ENCODE results near the gene TSEN15.

TSEN15 gene

GRCh38 chr1:184051485-184052193, at the start of gene TSEN15 (continued):
- TF ChIP-seq, protein P1, sequence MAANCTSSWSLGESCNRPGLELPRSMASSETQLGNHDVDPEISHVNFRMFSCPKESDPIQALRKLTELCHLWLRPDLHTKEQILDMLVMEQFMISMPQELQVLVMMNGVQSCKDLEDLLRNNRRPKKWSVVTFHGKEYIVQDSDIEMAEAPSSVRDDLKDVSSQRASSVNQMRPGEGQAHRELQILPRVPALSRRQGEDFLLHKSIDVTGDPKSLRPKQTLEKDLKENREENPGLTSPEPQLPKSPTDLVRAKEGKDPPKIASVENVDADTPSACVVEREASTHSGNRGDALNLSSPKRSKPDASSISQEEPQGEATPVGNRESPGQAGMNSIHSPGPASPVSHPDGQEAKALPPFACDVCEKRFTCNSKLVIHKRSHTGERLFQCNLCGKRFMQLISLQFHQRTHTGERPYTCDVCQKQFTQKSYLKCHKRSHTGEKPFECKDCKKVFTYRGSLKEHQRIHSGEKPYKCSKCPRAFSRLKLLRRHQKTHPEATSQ (tag by site-specific recombination; IDR thresholded peaks at IDR 0.05), result peak; percentile 95
- TF ChIP-seq ZNF433 (tag by site-specific recombination; IDR thresholded peaks at IDR 0.05; ENCODE audit: low read depth), result no peak
- TF ChIP-seq ZBTB1 (tag by site-specific recombination; IDR thresholded peaks at IDR 0.05), result no peak
- TF ChIP-seq ZFP3 (tag by site-specific recombination; IDR thresholded peaks at IDR 0.05; ENCODE audit: low read depth), result no peak
- TF ChIP-seq ZNF10 (tag by site-specific recombination; IDR thresholded peaks at IDR 0.05), result 0 out of 2 replicates have a peak, but pooled peaks have one; percentile 44
- 0 out of 2 replicates have a peak, but pooled peaks have one; percentile 30 for TF ChIP-seq ZNF221 (tag by site-specific recombination; IDR thresholded peaks at IDR 0.05; ENCODE audit: borderline replicate concordance)
- TF ChIP-seq, protein P2, sequence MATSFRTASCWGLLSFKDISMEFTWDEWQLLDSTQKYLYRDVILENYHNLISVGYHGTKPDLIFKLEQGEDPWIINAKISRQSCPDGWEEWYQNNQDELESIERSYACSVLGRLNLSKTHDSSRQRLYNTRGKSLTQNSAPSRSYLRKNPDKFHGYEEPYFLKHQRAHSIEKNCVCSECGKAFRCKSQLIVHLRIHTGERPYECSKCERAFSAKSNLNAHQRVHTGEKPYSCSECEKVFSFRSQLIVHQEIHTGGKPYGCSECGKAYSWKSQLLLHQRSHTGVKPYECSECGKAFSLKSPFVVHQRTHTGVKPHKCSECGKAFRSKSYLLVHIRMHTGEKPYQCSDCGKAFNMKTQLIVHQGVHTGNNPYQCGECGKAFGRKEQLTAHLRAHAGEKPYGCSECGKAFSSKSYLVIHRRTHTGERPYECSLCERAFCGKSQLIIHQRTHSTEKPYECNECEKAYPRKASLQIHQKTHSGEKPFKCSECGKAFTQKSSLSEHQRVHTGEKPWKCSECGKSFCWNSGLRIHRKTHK (tag by site-specific recombination; IDR thresholded peaks at IDR 0.05), result no peak
- TF ChIP-seq REST (tag by site-specific recombination; IDR thresholded peaks at IDR 0.05), result peak; percentile 45; the same call in 1 of the 2 replicates
- 0 out of 2 replicates have a peak, but pooled peaks have one; percentile 27 for TF ChIP-seq KLF9 (tag by site-specific recombination; IDR thresholded peaks at IDR 0.05; ENCODE audit: low read depth)
- TF ChIP-seq SP3 (tag by site-specific recombination; IDR thresholded peaks at IDR 0.05), result peak; percentile 35; the same call in 1 of the 2 replicates
- TF ChIP-seq SP2 (tag by site-specific recombination; IDR thresholded peaks at IDR 0.05), result no peak; the same call in 1 of the 2 replicates
- TF ChIP-seq REPIN1 (tag by site-specific recombination; IDR thresholded peaks at IDR 0.05; ENCODE audit: low read depth), result peak; percentile 71; the same call in 1 of the 2 replicates
- TF ChIP-seq ZNF48 (tag by site-specific recombination; IDR thresholded peaks at IDR 0.05), result no peak
- TF ChIP-seq ZBTB17 (tag by site-specific recombination; IDR thresholded peaks at IDR 0.05), result peak; percentile 80
- peak; percentile 17; the same call in 1 of the 2 replicates for TF ChIP-seq ZNF394 (tag by site-specific recombination; IDR thresholded peaks at IDR 0.05; ENCODE audit: borderline replicate concordance)
- TF ChIP-seq HOXC10 (CRISPR knock-in tag; IDR thresholded peaks at IDR 0.05), result no peak
- TF ChIP-seq ZNF133 (tag by site-specific recombination; IDR thresholded peaks at IDR 0.05), result no peak
- no peak for TF ChIP-seq MEIS1 (CRISPR knock-in tag; IDR thresholded peaks at IDR 0.05; ENCODE audit: borderline replicate concordance)
- peak; percentile 66; the same call in 1 of the 2 replicates for TF ChIP-seq ZNF596 (tag by site-specific recombination; IDR thresholded peaks at IDR 0.05)
- TF ChIP-seq ZBTB11 (tag by site-specific recombination; conservative IDR thresholded peaks at IDR 0.05; ENCODE audit: low read depth), result peak; percentile 99
- TF ChIP-seq ZNF791 (tag by site-specific recombination; IDR thresholded peaks at IDR 0.05), result no peak
- TF ChIP-seq ZNF398 (tag by site-specific recombination; IDR thresholded peaks at IDR 0.05), result peak; percentile 55; the same call in 1 of the 2 replicates
- TF ChIP-seq ZNF747 (tag by site-specific recombination; IDR thresholded peaks at IDR 0.05), result no peak
- TF ChIP-seq KLF1 (tag by site-specific recombination; IDR thresholded peaks at IDR 0.05), result 0 out of 2 replicates have a peak, but pooled peaks have one; percentile 9
- TF ChIP-seq ZIC2 (tag by site-specific recombination; IDR thresholded peaks at IDR 0.05), result peak; percentile 84
- TF ChIP-seq, protein P3, sequence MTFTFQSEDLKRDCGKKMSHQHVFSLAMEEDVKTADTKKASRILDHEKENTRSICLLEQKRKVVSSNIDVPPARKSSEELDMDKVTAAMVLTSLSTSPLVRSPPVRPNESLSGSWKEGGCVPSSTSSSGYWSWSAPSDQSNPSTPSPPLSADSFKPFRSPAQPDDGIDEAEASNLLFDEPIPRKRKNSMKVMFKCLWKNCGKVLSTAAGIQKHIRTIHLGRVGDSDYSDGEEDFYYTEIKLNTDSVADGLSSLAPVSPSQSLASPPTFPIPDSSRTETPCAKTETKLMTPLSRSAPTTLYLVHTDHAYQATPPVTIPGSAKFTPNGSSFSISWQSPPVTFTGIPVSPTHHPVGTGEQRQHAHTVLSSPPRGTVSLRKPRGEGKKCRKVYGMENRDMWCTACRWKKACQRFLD (tag by site-specific recombination; IDR thresholded peaks at IDR 0.05), result peak; percentile 99

All from HEK293 (cell line).